Motor neuron (in vitro differentiated cells): Measurements from ENCODE around the gene CLCN7. TPM values are rescaled to one million over a fixed set of nuclear protein-coding genes. Genes with fewer than 3 reads are reported as not detected.
A peak's percentile ranks its signal among the peaks of the same experiment; 100 is the strongest.

ENCODE experiments used
- ATAC-seq, 8 experiments: fragments of 200-7000 bp; cut with Tn5 transposase; replicated peaks in 6 of 8; 2 replicates each; pipeline ENCODE4 v1.8.0; 2021; ENCODE audit warnings: mild to moderate bottlenecking in 8 of 8, moderate library complexity in 8 of 8
- H3K27ac ChIP-seq, 2 donors: fragments of 250-450 bp; sonication (Bioruptor Pico); 2 replicates each; pipeline ENCODE4 v1.9.0; 2021; ENCODE audit warnings: antibody characterized with exemption in 2 of 2, mild to moderate bottlenecking in 2 of 2, moderate library complexity in 1 of 2
- H3K4me1 ChIP-seq, 2 donors: fragments of 250-450 bp; sonication (Bioruptor Pico); replicated peaks in 1 of 2; 2 replicates each; pipeline ENCODE4 v1.6.1; 2021; ENCODE audit warnings: antibody characterized with exemption in 2 of 2, mild to moderate bottlenecking in 2 of 2, moderate library complexity in 1 of 2
- H3K4me3 ChIP-seq, 5 donors: fragments of 250-450 bp; sonication (Bioruptor Pico); 2 replicates each; pipeline ENCODE4 v1.9.0; 2021; ENCODE audit warnings: antibody characterized with exemption in 5 of 5, mild to moderate bottlenecking in 5 of 5, moderate library complexity in 4 of 5
- WGBS, 10 experiments: fragments of 450-650 bp; shearing (Covaris generic); methylation state at CpG; one replicate each; pipeline ENCODE4 v1.0.0; 2022; 5-methylcytosine and 5-hydroxymethylcytosine counted together
- in situ Hi-C, 9 experiments: fragments of 400-800 bp; cut with MboI; loops; one replicate each; pipeline ENCODE4 v1.15.0; 2021; ENCODE audit warnings: low sequenced_read_pairs in 9 of 9, low pct_unique_long_range_greater_than_20kb in 2 of 9; ENCODE audit not compliant: unreplicated experiment in 9 of 9
- total RNA-seq, 8 experiments: library from RNA; unstranded; fragments of 300-600 nt; gene quantifications; 2 replicates each; pipeline versions ENCODE4 v1.2.3 to v1.2.4, GENCODE V29; 2022

The CLCN7 gene
- 10 to 100 TPM; 10.0 to 58.5 (median 27.4) TPM for total RNA-seq

GRCh38 chr16:1474796-1475551 lies at the start of gene CLCN7:
Gene CLCN7, minus strand, starts transcription at chr16:1475028. Its CDS starts 54 bp downstream, at chr16:1474974.
- Histone ChIP-seq H3K4me3 (peak within 1 kb of the TSS; percentile 64 to 100 (median 83)), H3K4me1 (peaks cover 8 to 11% of the 10 kb centered on the region in 2 donors), H3K27ac (peak within 1 kb of the TSS; percentile 93 to 94)
- peak; percentile 76 to 93 (median 88) for ATAC-seq
- in situ Hi-C loops = no loop called here
- 0 to 10% (median 3%) methylated on average over 3 to 24 of the region's 99 CpGs; no CpG with 5 or more reads in 6 of the 10 experiments for WGBS, 10 experiments

- 80 to 100% methylated on average over 2 to 3 of the region's 26 CpGs; no CpG with 5 or more reads in 8 of the 10 experiments for WGBS, 10 experiments
- H3K27ac ChIP-seq = no peak overlapping the region
- no peak overlapping the region for H3K4me3 ChIP-seq
- ATAC-seq = no peak
- in situ Hi-C loops = no loop called here
- no peaks in the 10 kb centered on the region for H3K4me1 ChIP-seq
Measured at GRCh38 chr16:1524366-1524765, 49.5 kb upstream of the CLCN7 start.

- no peak for ATAC-seq
- no peak overlapping the region for H3K4me3 ChIP-seq
- no peaks in the 10 kb centered on the region for H3K4me1 ChIP-seq
- H3K27ac ChIP-seq = no peak overlapping the region
- in situ Hi-C loops = no loop called here
- WGBS, 10 experiments = 40 to 100% (median 60%) methylated on average over 1 to 5 of the region's 30 CpGs; no CpG with 5 or more reads in 5 of the 10 experiments
Measured at GRCh38 chr16:1523581-1524245, 48.9 kb upstream of the CLCN7 start.

GRCh38 chr16:1520461-1520860 lies 45.6 kb upstream of the CLCN7 start:
- in situ Hi-C loops = no loop called here
- ATAC-seq = no peak
- Histone ChIP-seq H3K27ac (no peak overlapping the region), H3K4me3 (no peak overlapping the region), H3K4me1 (no peaks in the 10 kb centered on the region)
- 60 to 100% (median 93%) methylated on average over 1 to 6 of the region's 19 CpGs; no CpG with 5 or more reads in 5 of the 10 experiments for WGBS, 10 experiments

GRCh38 chr16:1519831-1520230 lies 45.0 kb upstream of the CLCN7 start:
- 52 to 100% (median 95%) methylated on average over 1 to 5 of the region's 17 CpGs; no CpG with 5 or more reads in 3 of the 10 experiments for WGBS, 10 experiments
- Histone ChIP-seq H3K4me3 (no peak overlapping the region), H3K4me1 (no peaks in the 10 kb centered on the region), H3K27ac (no peak overlapping the region)
- in situ Hi-C loops = no loop called here
- ATAC-seq = peak in 1 of 8 experiments; percentile 9

GRCh38 chr16:1518626-1519135 lies 43.9 kb upstream of the CLCN7 start:
- in situ Hi-C loops = no loop called here
- Histone ChIP-seq H3K27ac (no peak overlapping the region), H3K4me1 (no peaks in the 10 kb centered on the region), H3K4me3 (no peak overlapping the region)
- peak in 2 of 8 experiments; percentile 15 to 29 for ATAC-seq
- WGBS, 10 experiments = 77 to 100% (median 90%) methylated on average over 1 to 5 of the region's 16 CpGs; no CpG with 5 or more reads in 6 of the 10 experiments

- WGBS, 10 experiments = 10 to 100% (median 96%) methylated on average over 1 to 3 of the region's 3 CpGs; no CpG with 5 or more reads in 1 of the 10 experiments
- Histone ChIP-seq H3K4me1 (peaks cover 0 to 6% of the 10 kb centered on the region in 2 donors), H3K4me3 (no peak overlapping the region), H3K27ac (no peak overlapping the region)
- in situ Hi-C loops = no loop called here
- no peak for ATAC-seq
Measured at GRCh38 chr16:1514507-1514906, 39.7 kb upstream of the CLCN7 start.

GRCh38 chr16:1512774-1513173 lies 37.9 kb upstream of the CLCN7 start:
- ATAC-seq = no peak
- WGBS, 10 experiments = 93 to 100% (median 96%) methylated on average over 2 to 6 of the region's 15 CpGs; no CpG with 5 or more reads in 6 of the 10 experiments
- Histone ChIP-seq H3K27ac (peak overlapping the region; percentile 25), H3K4me3 (no peak overlapping the region), H3K4me1 (peaks cover 0 to 6% of the 10 kb centered on the region in 2 donors)
- in situ Hi-C loops = no loop called here

- Histone ChIP-seq H3K27ac (peak overlapping the region in 1 of 2 donors; percentile 52), H3K4me3 (no peak overlapping the region), H3K4me1 (peaks cover 0 to 6% of the 10 kb centered on the region in 2 donors)
- ATAC-seq = peak in 5 of 8 experiments; percentile 80 to 96 (median 94)
- in situ Hi-C loops = no loop called here
- WGBS, 10 experiments = 63 to 100% (median 75%) methylated on average over 1 to 7 of the region's 30 CpGs; no CpG with 5 or more reads in 1 of the 10 experiments
Measured at GRCh38 chr16:1511662-1512569, 37.1 kb upstream of the CLCN7 start.

- Histone ChIP-seq H3K4me3 (no peak overlapping the region), H3K4me1 (peaks cover 0 to 6% of the 10 kb centered on the region in 2 donors), H3K27ac (no peak overlapping the region)
- in situ Hi-C loops = no loop called here
- ATAC-seq = no peak
- 80 to 100% (median 83%) methylated on average over 1 to 4 of the region's 26 CpGs; no CpG with 5 or more reads in 6 of the 10 experiments for WGBS, 10 experiments
Measured at GRCh38 chr16:1510941-1511351, 36.1 kb upstream of the CLCN7 start.

- H3K4me3 ChIP-seq = no peak overlapping the region
- WGBS, 10 experiments = 98 to 100% methylated on average over 1 to 6 of the region's 10 CpGs; no CpG with 5 or more reads in 8 of the 10 experiments
Measured at GRCh38 chr16:1510272-1510671, 35.4 kb upstream of the CLCN7 start.

More at GRCh38 chr16:1510272-1510671, 35.4 kb upstream of the CLCN7 start:
- Histone ChIP-seq H3K4me1 (peaks cover 0 to 6% of the 10 kb centered on the region in 2 donors), H3K27ac (no peak overlapping the region)
- no peak for ATAC-seq
- in situ Hi-C loops = no loop called here
